Measurements from ENCODE around the gene CCDC152. TPM values are rescaled to one million over a fixed set of nuclear protein-coding genes. Genes with fewer than 3 reads are reported as not detected.

Gene CCDC152
- total and polyA plus RNA-seq, 10 of the 15 experiments (the other 5 are each of a cell fraction or from before 2014, with no cell fraction given), result 0.12 to 25.8 (median 13.5) TPM

DNA sequence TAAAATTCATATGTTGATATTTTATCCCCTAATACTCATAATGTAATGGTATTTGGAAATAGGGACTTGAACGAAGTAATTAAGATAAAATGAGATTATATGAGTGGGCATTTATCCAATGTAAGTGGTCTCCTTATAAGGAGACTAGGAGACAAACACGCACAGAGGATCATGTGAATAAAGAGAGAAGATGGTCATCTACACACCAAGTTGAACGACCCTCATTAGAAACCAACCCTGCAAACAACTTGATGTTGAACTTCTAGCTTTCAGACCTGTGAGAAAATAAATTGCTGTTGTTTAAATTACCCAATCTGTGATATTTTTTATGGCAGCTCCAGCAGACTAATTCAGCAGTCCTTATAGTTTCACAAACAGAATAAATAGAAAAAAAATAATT lies 82.6 kb downstream of the CCDC152 start:
- no peak overlapping the region for H3K4me3 ChIP-seq
- no peak for DNase-seq (ENCODE audit: low read depth, low spot score)
- no peak for FAIRE-seq
- RAD21 ChIA-PET (ENCODE audit: unreplicated experiment), result no interaction called here
- 30% methylated on average over 3 of the region's 3 CpGs for WGBS (ENCODE audit: insufficient coverage, insufficient replicate concordance, low lambda C conversion rate, missing lambda C conversion rate)
- no peak overlapping the region for H3K4me2 ChIP-seq (ENCODE audit: control insufficient read depth, insufficient read depth)
- no peaks in the 10 kb centered on the region for H3K36me3 ChIP-seq (ENCODE audit: control insufficient read depth in 2 of 2, insufficient read depth in 2 of 2, low read length in 1 of 2)
- no peak overlapping the region for H3K9ac ChIP-seq (ENCODE audit: control insufficient read depth, insufficient read depth, low read length)
- H3K4me1 ChIP-seq (ENCODE audit: control insufficient read depth, insufficient read depth, low read length), result no peaks in the 10 kb centered on the region
- CTCF ChIA-PET, result no interaction called here
- 0 out of 4 replicates have a peak, but pooled peaks cover 0 to 2% of the 10 kb centered on the region in 2 experiments for H3K27me3 ChIP-seq (replicated peaks in 1 of 2; ENCODE audit: control insufficient read depth in 2 of 2, insufficient read depth in 2 of 2, low read length in 1 of 2)
- in situ Hi-C loops (cut with MboI), result no loop called here
- intact Hi-C loops (cut with micrococcal nuclease; ENCODE audit: unreplicated experiment), result no loop called here
- TF ChIP-seq NBN (IDR thresholded peaks at IDR 0.05) (no peak), RB1 (IDR thresholded peaks at IDR 0.05; ENCODE audit: borderline replicate concordance) (no peak), E2F8 (IDR thresholded peaks at IDR 0.05; ENCODE audit: low read depth, partially characterized antibody) (no peak), CREB1 (IDR thresholded peaks at IDR 0.05; ENCODE audit: low read depth) (no peak), FOXK2 (IDR thresholded peaks at IDR 0.05) (no peak), JUND (IDR thresholded peaks at IDR 0.05; ENCODE audit: low read depth, low read length) (no peak), ESRRA (IDR thresholded peaks at IDR 0.05; ENCODE audit: low read length) (no peak), ZBED1 (IDR thresholded peaks at IDR 0.05; ENCODE audit: borderline replicate concordance) (no peak), NFXL1 (IDR thresholded peaks at IDR 0.05; ENCODE audit: borderline replicate concordance) (no peak), HSF1 (IDR thresholded peaks at IDR 0.05; ENCODE audit: low read depth, low read length) (no peak), GABPA (IDR thresholded peaks at IDR 0.05; ENCODE audit: low read depth) (no peak), FOS (IDR thresholded peaks at IDR 0.05; ENCODE audit: borderline replicate concordance, extremely low read depth, insufficient read length) (no peak)
- TF ChIP-seq, protein P1, sequence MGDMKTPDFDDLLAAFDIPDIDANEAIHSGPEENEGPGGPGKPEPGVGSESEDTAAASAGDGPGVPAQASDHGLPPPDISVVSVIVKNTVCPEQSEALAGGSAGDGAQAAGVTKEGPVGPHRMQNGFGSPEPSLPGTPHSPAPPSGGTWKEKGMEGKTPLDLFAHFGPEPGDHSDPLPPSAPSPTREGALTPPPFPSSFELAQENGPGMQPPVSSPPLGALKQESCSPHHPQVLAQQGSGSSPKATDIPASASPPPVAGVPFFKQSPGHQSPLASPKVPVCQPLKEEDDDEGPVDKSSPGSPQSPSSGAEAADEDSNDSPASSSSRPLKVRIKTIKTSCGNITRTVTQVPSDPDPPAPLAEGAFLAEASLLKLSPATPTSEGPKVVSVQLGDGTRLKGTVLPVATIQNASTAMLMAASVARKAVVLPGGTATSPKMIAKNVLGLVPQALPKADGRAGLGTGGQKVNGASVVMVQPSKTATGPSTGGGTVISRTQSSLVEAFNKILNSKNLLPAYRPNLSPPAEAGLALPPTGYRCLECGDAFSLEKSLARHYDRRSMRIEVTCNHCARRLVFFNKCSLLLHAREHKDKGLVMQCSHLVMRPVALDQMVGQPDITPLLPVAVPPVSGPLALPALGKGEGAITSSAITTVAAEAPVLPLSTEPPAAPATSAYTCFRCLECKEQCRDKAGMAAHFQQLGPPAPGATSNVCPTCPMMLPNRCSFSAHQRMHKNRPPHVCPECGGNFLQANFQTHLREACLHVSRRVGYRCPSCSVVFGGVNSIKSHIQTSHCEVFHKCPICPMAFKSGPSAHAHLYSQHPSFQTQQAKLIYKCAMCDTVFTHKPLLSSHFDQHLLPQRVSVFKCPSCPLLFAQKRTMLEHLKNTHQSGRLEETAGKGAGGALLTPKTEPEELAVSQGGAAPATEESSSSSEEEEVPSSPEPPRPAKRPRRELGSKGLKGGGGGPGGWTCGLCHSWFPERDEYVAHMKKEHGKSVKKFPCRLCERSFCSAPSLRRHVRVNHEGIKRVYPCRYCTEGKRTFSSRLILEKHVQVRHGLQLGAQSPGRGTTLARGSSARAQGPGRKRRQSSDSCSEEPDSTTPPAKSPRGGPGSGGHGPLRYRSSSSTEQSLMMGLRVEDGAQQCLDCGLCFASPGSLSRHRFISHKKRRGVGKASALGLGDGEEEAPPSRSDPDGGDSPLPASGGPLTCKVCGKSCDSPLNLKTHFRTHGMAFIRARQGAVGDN (IDR thresholded peaks at IDR 0.05), result no peak
- no peak overlapping the region for H2AFZ ChIP-seq (ENCODE audit: control insufficient read depth, low read depth, low read length)
- POLR2A ChIA-PET, result interaction anchor here (2.4 kb wide), 1 partner anchor 13 kb away, joined by 7 read pairs; no protein-coding TSS in a partner anchor
- H3K9me3 ChIP-seq (replicated peaks; ENCODE audit: control insufficient read depth, insufficient read depth, low read length), result no peaks in the 10 kb centered on the region
- ATAC-seq, result no peak
- H3K27ac ChIP-seq (ENCODE audit: control insufficient read depth, insufficient read depth), result no peak overlapping the region
- BruUV-seq (replicated peaks), result no TSS peak
- H3K79me2 ChIP-seq (ENCODE audit: control insufficient read depth, insufficient read depth, low read length), result no peaks in the 10 kb centered on the region
- no peaks in the 10 kb centered on the region for H4K20me1 ChIP-seq (ENCODE audit: control insufficient read depth, insufficient read depth)
- SMC1A ChIA-PET (ENCODE audit: uncharacterized antibody, unreplicated experiment), result interaction anchor here (1.4 kb wide), 1 partner anchor 12 kb away, joined by 4 read pairs; no protein-coding TSS in a partner anchor
